ENCODE results near the gene ACY1.

GRCh38 chr3:51962854-51963530 lies 20.3 kb upstream of the ACY1 start:
- TF ChIP-seq ARNTL (CRISPR knock-in tag; IDR thresholded peaks at IDR 0.05; ENCODE audit: borderline replicate concordance, low read depth) (no peak), CREB5 (CRISPR knock-in tag; IDR thresholded peaks at IDR 0.05; ENCODE audit: low read depth) (no peak), TCF4 (CRISPR knock-in tag; IDR thresholded peaks at IDR 0.05; ENCODE audit: borderline replicate concordance) (no peak), SNAI2 (CRISPR knock-in tag; IDR thresholded peaks at IDR 0.05) (no peak), ESRRG (CRISPR knock-in tag; IDR thresholded peaks at IDR 0.05) (no peak), PPARA (CRISPR knock-in tag; IDR thresholded peaks at IDR 0.05; ENCODE audit: borderline replicate concordance) (no peak), ZFP3 (CRISPR knock-in tag; IDR thresholded peaks at IDR 0.05) (no peak)
- TF ChIP-seq, protein P1, sequence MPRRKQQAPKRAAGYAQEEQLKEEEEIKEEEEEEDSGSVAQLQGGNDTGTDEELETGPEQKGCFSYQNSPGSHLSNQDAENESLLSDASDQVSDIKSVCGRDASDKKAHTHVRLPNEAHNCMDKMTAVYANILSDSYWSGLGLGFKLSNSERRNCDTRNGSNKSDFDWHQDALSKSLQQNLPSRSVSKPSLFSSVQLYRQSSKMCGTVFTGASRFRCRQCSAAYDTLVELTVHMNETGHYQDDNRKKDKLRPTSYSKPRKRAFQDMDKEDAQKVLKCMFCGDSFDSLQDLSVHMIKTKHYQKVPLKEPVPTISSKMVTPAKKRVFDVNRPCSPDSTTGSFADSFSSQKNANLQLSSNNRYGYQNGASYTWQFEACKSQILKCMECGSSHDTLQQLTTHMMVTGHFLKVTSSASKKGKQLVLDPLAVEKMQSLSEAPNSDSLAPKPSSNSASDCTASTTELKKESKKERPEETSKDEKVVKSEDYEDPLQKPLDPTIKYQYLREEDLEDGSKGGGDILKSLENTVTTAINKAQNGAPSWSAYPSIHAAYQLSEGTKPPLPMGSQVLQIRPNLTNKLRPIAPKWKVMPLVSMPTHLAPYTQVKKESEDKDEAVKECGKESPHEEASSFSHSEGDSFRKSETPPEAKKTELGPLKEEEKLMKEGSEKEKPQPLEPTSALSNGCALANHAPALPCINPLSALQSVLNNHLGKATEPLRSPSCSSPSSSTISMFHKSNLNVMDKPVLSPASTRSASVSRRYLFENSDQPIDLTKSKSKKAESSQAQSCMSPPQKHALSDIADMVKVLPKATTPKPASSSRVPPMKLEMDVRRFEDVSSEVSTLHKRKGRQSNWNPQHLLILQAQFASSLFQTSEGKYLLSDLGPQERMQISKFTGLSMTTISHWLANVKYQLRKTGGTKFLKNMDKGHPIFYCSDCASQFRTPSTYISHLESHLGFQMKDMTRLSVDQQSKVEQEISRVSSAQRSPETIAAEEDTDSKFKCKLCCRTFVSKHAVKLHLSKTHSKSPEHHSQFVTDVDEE (CRISPR knock-in tag; IDR thresholded peaks at IDR 0.05), result no peak
- TF ChIP-seq, protein P2, sequence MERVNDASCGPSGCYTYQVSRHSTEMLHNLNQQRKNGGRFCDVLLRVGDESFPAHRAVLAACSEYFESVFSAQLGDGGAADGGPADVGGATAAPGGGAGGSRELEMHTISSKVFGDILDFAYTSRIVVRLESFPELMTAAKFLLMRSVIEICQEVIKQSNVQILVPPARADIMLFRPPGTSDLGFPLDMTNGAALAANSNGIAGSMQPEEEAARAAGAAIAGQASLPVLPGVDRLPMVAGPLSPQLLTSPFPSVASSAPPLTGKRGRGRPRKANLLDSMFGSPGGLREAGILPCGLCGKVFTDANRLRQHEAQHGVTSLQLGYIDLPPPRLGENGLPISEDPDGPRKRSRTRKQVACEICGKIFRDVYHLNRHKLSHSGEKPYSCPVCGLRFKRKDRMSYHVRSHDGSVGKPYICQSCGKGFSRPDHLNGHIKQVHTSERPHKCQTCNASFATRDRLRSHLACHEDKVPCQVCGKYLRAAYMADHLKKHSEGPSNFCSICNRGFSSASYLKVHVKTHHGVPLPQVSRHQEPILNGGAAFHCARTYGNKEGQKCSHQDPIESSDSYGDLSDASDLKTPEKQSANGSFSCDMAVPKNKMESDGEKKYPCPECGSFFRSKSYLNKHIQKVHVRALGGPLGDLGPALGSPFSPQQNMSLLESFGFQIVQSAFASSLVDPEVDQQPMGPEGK (CRISPR knock-in tag; IDR thresholded peaks at IDR 0.05; ENCODE audit: borderline replicate concordance), result no peak
